ENCODE results near the gene PCNX2.
A peak's percentile ranks its signal among the peaks of the same experiment; 100 is the strongest.

Gene PCNX2

GRCh38 chr1:233255145-233255544 is 40.4 kb downstream of the PCNX2 start:
- DNase-seq, result no peak

GRCh38 chr1:233253832-233254331 is 41.6 kb downstream of the PCNX2 start:
- no peak for DNase-seq

GRCh38 chr1:233253231-233253831 is 42.2 kb downstream of the PCNX2 start:
- no peak for DNase-seq

GRCh38 chr1:233252441-233252840 is 43.1 kb downstream of the PCNX2 start:
- DNase-seq, result peak; percentile 56 to 69

GRCh38 chr1:233251201-233251720 is 44.3 kb downstream of the PCNX2 start:
- no peak for DNase-seq

- no peak for DNase-seq
Observed at GRCh38 chr1:233248014-233248413, 47.5 kb downstream of the PCNX2 start.

- no peak for DNase-seq
Observed at GRCh38 chr1:233246965-233247364, 48.6 kb downstream of the PCNX2 start.

GRCh38 chr1:233245191-233245765 is 50.2 kb downstream of the PCNX2 start:
- no peak for DNase-seq

- no peak for DNase-seq
Observed at GRCh38 chr1:233244183-233244582, 51.3 kb downstream of the PCNX2 start.

GRCh38 chr1:233242827-233243483 is 52.6 kb downstream of the PCNX2 start:
- peak; percentile 45 to 60 for DNase-seq

GRCh38 chr1:233241759-233242158 is 53.8 kb downstream of the PCNX2 start:
- DNase-seq, result no peak

GRCh38 chr1:233240829-233241682 is 54.5 kb downstream of the PCNX2 start:
- DNase-seq, result peak; percentile 38 to 68

GRCh38 chr1:233240371-233240770 is 55.2 kb downstream of the PCNX2 start:
- DNase-seq, result no peak

- no peak for DNase-seq
Observed at GRCh38 chr1:233238884-233239431, 56.6 kb downstream of the PCNX2 start.

GRCh38 chr1:233237647-233238046 is 57.9 kb downstream of the PCNX2 start:
- no peak for DNase-seq

- DNase-seq, result no peak
Observed at GRCh38 chr1:233233508-233234040, 62.0 kb downstream of the PCNX2 start.

GRCh38 chr1:233230011-233230410 is 65.5 kb downstream of the PCNX2 start:
- no peak for DNase-seq

GRCh38 chr1:233229288-233229687 is 66.2 kb downstream of the PCNX2 start:
- no peak for DNase-seq

- DNase-seq, result no peak
Observed at GRCh38 chr1:233227930-233228465, 67.5 kb downstream of the PCNX2 start.

- DNase-seq, result peak in 1 of 2 donors; percentile 11
Observed at GRCh38 chr1:233224311-233224710, 71.2 kb downstream of the PCNX2 start.

- DNase-seq, result no peak
Observed at GRCh38 chr1:233217832-233218231, 77.7 kb downstream of the PCNX2 start.

- no peak for DNase-seq
Observed at GRCh38 chr1:233216009-233216408, 79.5 kb downstream of the PCNX2 start.

Data from inflammatory macrophage treated with lipopolysaccharide for 1 hour (primary cell).